Ureter (tissue), 1 donor: ENCODE results near the gene NECAP2. TPM values are rescaled to one million over a fixed set of nuclear protein-coding genes. Genes with fewer than 3 reads are reported as not detected.
"Not testable (repeated sequence)": the region's sequence is repeated elsewhere in the genome, so short reads cannot be mapped to it uniquely, and the experiment has no call there.

Experiments
- DNase-seq: peaks from one replicate; pipeline ENCODE4 v3.0.0-alpha.2; 2020; ENCODE audit warnings: low spot score
- total RNA-seq: library from RNA; stranded (reverse); gene quantifications from one replicate; pipeline ENCODE4 v1.2.4, GENCODE V29; 2023
- donor health status: DM: yes; HTN: yes; CAD: no.

NECAP2 gene
- total RNA-seq, 1 donor from 2014 or later: 40.6 TPM

DNA sequence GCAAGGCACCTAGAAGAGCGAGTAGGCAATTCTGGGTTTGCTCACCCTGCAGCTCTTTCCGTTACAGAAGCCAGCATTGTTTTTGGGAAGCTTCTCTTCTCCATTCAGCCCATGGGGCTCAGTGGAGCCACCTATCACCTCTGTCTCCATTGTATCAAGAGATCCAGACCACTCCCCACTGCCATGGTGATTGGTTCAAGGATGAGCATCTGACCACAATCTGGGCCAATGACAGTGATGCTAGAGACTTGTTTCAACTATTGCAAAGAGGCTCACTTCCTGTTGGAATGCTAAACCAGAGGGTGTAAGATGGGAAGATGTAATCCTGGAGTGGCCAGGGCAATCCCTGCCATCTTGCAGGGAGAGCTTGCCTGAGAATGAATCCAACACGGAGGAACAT is 9.9 kb upstream of the NECAP2 start:
- no peak for DNase-seq

DNA sequence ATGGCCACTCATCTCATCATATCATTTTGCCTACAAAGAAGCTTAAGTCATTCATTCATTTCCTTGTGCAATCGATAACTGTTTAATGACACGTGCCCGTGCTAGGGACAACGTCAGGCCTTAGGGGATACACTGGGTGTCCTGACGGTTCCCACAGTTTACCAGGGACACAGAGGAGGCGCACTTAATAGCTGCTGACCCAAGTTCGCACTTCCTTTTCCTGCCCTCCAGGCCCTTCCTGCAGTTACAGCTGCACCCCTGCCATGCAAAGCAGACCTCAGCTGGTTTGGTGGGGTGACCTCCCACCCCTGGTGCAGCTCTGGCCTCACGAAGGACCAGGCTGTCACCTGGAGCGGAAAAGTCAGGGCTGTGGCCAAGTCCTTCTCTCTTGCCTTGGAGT is 7.5 kb upstream of the NECAP2 start:
- DNase-seq: no peak

DNA sequence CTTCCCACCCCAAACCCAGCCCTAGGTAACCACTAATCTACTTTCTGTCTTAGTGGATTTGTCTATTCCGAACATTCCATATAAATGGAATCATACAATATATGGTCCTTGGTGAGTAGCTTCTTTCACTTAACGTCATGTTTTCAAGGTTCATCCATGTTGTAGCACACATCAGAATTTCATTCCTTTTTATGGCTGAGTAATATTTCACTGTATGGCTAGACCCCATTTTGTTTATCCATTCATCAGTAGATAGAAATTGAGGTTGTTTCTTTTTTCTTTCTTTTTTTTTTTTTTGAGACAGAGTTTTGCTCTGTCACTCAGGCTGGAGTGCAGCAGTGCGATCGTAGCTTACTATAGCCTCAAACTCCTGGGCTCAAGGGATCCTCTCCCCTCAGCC is 6.5 kb upstream of the NECAP2 start:
- DNase-seq: no peak

DNA sequence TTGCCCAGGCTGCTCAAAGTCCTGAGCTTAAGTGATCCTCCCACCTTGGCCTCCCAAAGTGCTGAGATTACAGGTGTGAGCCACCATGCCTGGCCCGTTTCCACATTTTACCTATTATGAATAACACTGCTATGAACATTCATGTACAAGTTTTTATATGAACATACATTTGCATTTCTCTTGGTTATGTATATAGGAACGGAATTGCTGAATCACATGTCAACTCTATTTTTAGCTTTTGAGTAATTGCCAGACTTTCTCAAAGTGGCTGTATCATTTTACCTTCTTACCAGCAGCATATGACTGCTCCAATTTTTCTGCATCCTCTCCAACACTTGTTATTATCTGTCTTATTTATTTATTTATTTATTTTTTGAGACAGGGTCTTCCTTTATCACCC is 6.0 kb upstream of the NECAP2 start:
- DNase-seq: no peak

DNA sequence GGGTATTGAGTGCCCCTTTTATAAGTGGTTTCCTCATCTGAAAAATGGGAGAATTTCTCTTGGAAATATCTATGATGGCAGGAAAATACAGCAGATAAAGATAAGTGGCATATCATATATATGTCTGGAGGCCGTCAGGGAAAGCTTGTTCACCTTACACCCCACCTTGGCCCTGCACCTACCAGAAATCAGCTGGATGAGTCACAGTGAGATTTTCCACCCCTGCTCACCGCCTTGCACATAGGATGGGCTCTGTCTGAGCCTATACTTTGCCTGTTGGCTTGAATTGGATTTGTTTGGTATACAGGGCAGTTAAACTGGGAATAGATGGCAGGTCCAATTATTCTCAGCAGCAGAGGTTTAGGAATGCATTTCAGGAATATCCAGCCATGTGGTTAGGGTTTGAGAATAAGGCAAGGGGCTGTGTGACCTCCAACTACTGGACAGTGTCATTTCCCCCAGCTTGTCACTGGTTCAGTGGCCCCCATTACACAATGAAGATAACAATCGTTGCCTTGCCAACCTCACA is 3.5 kb upstream of the NECAP2 start, which contains the start of gene SPATA21:
Gene SPATA21, minus strand, starts transcription at position 479 of the 529 bp plus-strand sequence. CDS start 6,053 bp downstream, outside the sequence.
- DNase-seq: no peak

DNA sequence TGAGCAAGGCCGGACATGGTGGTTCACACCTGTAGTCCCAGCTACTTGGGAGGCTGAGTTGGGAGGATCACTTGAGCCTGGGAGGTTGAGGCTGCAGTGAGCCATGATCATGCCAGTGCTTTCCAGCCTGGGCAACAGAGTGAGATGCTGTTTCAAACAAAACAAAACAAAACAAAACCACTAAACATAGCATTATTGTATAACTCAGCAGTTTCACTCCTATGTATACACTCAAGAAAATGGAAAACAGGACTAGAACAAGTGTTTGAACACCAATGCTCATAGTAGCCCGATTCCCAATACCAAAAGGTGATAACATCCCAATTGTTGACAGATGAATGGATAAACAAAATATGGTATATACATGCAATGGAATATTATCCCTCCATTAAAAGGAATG is 2.0 kb upstream of the NECAP2 start:
- no peak for DNase-seq

DNA sequence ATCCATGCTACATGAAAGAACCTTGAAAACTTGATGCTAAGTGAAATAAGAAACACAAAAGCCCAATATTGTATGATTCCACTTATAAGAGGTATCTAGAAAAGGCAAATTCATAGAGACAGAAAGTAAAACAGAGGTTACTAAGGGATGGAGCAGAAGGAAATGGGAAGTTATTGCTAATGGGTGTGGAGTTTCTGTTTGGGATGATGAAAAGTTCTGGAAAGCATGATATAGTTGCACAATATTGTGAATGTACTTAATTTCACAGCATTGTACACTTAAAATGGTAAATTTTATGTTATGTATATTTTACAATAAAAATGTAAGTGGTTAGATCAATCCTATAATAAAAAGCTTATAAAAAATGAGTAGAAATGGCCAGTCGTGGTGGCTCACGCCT is 1.6 kb upstream of the NECAP2 start:
- no peak for DNase-seq

DNA sequence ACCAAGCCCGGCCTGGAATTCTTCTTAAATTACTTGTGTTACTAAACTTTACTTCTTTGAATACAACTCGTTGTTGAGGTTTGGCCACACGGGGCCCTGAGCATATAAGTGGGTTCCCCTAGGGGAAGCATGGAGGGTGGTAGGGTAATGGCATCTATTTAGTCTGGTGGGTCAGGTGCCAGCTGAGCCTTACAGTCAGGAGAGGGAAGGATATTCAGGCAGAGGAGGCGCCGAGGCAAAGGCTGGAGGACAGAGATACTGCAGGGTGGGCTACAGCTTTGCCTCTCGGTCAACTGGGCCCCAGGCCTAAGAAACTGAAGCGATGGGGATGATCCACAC is 424 bp upstream of the NECAP2 start:
- DNase-seq: no peak

DNA sequence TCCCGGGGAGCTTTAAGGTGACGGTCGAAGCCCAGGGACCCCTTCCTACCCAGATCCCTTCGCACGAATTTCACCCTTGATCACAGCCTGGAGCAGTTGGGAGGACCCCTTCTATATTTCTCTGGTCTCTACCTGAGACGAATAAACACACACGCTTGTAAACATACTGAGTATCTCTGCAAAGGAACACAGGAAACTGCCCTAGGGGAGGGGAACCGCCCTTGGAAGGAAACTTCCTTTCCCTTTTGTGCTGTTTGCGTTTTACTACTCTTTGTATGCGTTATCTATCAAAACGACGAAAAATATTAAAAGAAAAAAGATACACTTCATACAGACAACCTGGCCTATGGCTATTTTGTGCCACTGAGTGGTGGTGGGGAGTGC is 750 bp downstream of the NECAP2 start:
- DNase-seq: no peak

DNA sequence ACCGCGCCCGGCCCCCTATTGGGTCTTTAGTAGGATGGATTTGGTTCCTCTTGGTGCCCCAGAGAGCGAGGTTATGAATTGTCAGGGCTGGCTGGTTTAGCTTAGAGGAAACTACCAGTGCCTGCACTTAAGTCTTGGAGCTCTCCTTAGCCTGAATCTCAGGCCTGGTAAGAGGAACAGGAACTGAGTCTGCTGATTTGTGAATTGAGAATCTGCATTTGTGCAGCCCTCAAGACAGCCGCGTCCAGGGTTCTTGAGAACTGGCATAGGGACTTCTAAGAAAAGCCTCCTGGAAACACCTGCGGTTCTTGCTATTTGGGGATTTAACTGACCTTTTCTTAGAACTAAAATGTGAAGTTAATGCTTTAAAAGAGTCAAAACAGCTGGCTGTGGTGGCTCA is 1.7 kb downstream of the NECAP2 start:
- DNase-seq: no peak

DNA sequence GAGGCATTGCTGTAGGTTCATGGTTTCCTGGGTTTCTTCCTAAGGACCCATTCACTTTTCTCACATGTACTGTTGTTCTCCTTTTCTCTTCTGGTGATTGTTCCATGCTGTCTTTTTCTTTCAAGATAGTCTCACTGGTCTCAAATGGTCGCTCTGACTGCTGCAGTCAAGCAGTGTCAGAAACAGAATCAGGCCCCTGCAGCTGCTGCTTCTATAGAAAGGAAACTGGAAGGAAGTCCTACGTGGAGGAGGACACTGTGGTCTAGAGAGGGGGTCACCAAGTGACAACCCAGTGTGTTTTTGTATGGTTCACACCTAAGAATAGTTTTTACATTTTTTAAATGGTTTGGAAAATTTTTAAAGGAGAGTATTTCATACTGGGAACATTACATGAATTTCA is 2.4 kb downstream of the NECAP2 start:
- DNase-seq: no peak

DNA sequence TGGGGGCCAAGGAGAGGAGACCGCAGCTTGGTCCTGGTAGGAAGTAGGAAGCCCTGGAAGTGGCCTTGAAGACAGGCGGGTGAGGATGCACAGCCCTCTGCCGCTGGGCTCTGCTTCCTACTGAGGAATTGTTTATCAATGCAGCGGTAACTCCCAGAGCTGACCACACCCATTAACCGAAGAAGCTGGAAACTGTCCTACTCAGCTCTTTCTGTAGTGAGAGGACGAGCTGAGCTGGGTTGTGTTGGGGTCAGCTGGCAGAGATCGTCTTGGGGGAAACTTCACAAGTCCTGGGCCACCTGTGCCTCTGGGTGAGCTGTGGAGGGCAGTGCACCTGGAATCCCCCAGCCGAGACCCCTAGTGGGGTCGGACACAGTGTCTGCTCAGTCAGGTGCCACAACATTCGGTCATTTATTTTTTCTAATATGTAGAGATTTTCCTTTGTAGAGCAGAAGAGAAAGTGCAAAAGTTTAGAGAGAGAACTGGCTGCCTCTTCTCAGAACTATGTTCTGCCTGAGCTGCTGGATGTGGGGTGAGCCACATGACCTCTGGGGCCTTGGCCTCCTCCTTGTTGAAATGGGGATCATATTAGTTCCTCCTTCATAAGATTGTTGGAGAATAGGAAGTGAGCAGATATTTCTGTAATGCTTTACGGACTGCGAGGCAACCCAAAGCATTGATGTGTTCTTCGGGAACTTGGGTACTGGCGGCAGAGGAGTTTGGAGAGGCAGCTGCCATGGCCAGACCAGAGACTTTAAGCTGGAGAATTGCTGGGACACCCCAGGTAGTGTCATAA is 3.6 kb downstream of the NECAP2 start:
- no peak for DNase-seq

DNA sequence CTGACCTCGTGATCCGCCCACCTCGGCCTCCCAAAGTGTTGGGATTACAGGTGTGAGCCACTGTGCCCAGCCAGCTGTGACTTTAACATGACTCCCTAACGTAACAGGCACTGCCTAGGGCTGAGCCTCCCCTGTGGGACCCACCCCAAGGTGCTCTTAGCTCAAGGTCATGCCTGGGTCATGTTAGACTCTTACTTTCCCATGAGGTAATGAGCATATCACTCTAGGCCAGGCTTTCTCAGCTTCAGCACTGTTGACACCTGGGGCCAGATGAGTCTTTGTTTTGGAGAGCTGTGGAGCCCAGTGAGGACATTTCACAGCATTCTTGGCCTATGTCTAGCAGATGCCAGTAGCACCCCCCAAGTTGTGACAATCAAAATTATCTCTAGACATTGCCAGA is 4.5 kb downstream of the NECAP2 start:
- no peak for DNase-seq

DNA sequence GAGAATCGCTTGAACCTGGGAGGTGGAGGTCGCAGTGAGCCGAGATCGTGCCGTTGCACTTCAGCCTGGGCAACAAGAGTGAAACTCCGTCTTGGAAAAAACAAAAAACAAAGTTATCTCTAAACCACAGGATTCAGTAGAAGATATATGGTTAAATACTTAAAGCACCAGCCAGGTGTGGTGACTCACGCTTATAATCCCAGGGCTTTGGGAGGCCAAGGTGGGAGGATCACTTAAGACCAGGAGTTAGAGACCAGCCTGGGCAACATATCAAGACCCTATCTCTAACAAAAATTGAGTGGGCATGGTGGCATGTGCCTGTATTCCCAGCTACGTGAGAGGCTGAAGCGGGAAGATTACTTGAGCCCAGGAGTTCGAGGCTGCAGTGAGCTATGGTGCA is 5.6 kb downstream of the NECAP2 start:
- DNase-seq: no peak

DNA sequence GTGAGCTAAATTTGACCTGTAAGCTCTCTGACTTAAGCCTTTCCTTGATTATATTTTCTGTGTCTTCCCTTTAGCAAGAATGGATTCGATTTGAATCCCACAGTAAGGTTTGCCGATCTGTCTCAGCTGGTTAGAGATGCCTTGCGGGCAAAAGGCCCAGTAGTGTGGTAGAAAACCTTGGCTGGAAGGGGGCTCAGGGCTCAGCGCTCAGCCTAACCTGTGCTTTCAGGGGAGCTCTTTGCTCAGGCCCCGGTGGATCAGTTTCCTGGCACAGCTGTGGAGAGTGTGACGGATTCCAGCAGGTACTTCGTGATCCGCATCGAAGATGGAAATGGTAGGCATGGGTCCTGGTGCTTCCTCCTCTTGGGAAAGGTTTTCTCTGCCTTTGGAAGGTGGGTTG is 7.1 kb downstream of the NECAP2 start:
- no peak for DNase-seq

DNA sequence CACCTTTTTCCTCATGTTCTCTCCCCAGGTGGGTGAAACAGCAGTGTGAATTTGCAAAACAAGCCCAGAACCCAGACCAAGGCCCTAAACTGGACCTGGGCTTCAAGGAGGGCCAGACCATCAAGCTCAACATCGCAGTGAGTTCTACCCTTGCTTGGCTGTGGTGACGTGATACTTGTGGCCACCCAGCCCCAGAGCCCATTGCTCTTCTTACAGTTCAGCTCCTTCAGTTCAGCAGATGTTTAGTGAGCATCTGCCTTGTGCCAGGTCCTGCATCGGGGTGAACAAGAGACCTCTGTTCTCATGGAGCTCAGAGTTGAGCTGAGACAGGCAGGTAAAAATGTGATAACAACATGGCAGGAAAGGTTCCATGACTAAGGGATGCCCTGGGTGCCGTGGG is 8.5 kb downstream of the NECAP2 start:
- no peak for DNase-seq

DNA sequence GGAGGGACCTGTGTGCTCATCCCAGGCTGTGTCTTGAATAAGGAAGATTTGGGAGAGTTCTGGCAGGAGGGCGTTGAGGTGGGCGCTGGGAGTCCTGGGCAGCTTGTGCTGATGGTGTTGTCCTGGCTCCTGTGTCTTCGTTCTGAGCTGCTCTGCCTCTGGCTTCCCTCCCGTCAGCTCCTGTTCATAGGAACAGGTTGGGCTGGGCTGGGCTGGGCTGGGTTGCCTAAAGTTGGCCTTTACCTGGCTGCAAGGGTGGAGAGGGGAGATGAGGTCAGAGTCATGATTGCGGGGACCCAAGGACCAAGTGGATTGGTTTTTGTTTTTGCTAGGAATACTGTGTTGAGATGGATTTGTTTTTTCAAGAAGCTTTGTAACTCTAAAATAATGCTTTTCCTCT is 9.1 kb downstream of the NECAP2 start:
- DNase-seq: no peak

DNA sequence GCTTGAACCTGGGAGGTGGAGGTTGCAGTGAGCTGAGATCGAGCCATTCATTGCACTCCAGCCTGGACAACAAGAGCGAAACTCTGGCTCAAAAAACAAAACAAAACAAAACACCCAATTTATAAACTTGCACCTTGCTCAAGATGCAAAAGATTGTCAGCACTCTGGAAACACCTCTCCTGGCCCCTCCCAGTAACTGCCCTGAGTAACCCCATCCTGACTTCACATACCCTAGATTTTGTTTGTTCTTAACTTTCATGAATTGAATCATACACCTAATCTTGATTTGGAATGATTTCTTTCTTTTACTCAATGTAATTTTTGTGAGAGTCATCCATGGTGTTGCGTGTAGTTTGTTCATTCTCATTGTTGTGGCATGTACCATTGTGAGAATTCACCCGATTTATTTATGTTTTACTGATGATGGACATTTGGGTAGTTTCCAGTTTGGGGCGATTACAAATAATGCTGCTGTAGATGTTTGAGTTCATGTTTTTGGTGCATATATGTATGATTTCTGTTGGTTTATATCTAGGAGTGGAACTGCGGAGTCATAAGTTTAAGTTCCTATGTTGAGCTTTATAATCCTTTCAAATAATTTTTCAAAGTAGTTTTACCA is 10.4 kb downstream of the NECAP2 start:
- no peak for DNase-seq

DNA sequence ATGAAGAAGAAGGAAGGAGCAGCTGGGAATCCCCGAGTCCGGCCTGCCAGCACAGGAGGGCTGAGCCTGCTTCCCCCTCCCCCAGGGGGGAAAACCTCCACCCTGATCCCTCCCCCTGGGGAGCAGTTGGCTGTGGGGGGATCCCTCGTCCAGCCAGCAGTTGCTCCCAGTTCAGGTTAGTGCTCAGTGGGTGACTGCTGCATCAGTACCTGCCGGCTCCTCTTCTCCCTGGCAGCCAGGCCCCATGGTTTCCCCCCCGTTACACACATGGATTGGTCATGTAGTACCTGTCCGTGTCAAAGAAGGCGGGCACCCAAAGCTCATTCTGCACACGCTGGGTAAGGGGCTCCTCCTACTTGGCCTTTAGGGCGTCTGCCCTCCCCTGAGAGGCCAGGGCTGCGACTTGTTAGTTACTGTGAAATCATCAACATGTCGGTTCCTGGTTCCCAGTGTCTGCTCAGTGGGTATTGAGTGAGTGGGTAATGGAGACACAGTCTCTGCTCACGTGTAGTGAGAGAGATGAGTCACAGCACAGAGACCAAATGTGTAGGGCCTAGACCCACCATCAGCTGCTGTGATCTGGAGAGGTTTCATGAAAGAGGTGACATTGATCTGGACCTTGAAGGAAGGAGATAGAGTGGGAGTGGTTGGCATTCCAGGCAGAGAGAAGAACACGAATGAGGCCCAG is 11.5 kb downstream of the NECAP2 start:
- DNase-seq: no peak

DNA sequence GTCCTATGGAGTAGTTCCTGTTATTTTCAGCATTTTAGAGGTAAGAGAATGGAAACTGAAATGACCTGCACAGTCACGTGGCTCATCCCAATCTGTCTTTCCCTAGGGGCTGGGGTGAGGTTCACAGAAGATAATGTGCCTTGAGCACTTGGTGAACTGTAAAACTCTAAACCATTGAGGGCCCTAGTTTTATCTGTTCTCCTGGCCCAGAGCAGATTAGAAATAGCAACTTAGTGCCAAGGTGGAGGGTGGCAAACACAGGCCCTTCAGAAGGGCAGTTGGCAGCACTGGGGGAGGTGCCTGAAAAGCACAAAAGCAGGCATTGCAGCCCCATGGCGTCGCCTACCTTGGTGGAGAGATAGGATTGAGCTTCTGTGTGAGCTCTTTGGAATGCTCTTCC is 14.4 kb downstream of the NECAP2 start:
- DNase-seq: not testable (repeated sequence)

DNA sequence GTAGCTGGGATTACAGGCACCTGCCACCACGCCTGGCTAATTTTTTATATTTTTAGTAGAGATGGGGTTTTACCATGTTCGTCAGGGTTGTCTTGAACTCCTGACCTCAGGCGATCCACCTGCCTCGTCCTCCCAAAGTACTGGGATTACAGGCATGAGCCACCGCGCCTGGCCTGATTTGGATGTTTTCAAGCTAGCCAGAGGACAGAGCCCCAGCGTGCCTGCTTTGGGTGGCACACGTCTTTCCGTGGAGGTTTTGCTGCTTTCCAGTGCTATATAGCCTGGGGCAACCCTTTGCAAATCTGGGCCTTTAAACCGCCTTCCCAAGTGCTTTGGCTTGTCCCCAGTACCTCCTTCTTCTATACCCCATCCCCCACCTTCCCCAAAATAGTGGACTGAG is 15.6 kb downstream of the NECAP2 start:
- DNase-seq: not testable (repeated sequence)

DNA sequence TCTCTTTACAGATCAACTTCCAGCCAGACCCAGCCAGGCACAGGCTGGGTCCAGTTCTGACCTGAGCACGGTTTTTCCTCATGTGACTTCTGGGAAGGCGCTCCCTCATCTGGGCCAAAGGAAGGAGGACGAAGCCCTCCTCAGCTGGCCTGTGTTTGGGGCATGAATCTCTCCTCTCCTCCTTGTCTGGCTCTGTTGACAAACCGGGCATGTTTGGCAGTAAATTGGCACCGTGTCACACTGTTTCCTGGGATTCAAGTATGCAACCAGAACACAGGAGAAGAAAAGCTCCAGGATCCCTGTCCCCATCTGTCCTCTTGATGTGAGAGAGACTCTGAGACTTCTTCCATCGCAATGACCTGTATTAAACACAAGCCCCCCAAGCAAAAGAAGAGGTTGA is 18.3 kb downstream of the NECAP2 start:
- no peak for DNase-seq

DNA sequence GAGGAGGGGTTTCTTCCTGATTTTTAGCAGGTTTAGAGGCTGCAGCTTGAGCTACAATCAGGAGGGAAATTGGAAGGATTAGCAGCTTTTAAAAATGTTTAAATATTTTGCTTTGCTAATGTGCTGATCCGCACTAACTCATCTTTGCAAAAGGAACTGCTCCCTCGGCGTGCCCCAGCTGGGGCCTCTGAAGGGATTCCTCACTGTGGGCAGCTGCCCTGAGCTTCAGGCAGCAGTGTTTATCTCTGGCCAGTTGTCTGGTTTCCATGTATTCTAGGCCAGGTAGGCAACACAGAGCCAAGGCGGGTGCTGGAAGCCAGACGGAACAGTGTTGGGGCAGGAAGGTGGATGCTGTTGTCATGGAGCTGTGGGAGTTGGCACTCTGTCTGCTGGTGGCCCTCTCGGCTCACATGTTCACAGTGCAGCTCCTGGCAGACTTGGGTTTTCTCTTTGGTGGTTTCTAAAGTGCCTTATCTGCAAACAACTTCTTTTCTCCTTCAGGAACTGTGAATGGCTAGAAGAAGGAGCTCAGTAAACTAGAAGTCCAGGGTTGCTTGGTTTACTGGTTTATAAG is 18.9 kb downstream of the NECAP2 start:
- DNase-seq: no peak
